Measurements from ENCODE around the gene TBC1D23. TPM values are rescaled to one million over a fixed set of nuclear protein-coding genes. Genes with fewer than 3 reads are reported as not detected.

Gene TBC1D23
- polyA plus RNA-seq, 1 experiment: 65.7 TPM

DNA sequence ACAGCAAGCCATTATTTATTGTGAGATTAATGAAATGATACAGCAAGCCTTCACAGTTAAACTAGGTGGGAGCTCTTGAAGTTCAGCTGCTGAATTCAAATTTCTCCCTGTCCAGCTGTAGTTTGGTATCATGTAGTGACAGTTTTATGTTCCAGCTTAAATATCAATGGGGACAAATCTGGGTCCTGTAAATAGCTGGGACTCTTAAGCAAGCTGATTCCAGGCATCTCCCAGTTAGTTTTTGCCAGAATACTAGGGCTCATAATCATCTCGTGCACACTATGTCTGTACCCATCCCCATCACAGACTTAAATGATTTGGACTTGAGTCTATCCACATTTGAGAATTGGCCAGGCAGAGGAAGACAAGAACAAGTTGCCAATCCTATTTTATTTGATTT lies 45.9 kb downstream of the TBC1D23 start:
- TF ChIP-seq, protein P1, sequence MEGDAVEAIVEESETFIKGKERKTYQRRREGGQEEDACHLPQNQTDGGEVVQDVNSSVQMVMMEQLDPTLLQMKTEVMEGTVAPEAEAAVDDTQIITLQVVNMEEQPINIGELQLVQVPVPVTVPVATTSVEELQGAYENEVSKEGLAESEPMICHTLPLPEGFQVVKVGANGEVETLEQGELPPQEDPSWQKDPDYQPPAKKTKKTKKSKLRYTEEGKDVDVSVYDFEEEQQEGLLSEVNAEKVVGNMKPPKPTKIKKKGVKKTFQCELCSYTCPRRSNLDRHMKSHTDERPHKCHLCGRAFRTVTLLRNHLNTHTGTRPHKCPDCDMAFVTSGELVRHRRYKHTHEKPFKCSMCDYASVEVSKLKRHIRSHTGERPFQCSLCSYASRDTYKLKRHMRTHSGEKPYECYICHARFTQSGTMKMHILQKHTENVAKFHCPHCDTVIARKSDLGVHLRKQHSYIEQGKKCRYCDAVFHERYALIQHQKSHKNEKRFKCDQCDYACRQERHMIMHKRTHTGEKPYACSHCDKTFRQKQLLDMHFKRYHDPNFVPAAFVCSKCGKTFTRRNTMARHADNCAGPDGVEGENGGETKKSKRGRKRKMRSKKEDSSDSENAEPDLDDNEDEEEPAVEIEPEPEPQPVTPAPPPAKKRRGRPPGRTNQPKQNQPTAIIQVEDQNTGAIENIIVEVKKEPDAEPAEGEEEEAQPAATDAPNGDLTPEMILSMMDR (IDR thresholded peaks at IDR 0.05; ENCODE audit: low read depth, low read length): no peak
- no peaks in the 10 kb centered on the region for H3K27me3 ChIP-seq (ENCODE audit: control insufficient read depth, insufficient read depth, low read length)
- ChIA-PET POLR2A (no interaction called here), CTCF (no interaction called here)
- no peak for DNase-seq (ENCODE audit: low read depth, low spot score)
- no peak overlapping the region for H3K27ac ChIP-seq (ENCODE audit: low read depth, low read length)
- no peak overlapping the region for H3K4me3 ChIP-seq (ENCODE audit: low read depth, low read length)
- H3K9me3 ChIP-seq (ENCODE audit: control insufficient read depth, insufficient read depth, low read length): no peaks in the 10 kb centered on the region

DNA sequence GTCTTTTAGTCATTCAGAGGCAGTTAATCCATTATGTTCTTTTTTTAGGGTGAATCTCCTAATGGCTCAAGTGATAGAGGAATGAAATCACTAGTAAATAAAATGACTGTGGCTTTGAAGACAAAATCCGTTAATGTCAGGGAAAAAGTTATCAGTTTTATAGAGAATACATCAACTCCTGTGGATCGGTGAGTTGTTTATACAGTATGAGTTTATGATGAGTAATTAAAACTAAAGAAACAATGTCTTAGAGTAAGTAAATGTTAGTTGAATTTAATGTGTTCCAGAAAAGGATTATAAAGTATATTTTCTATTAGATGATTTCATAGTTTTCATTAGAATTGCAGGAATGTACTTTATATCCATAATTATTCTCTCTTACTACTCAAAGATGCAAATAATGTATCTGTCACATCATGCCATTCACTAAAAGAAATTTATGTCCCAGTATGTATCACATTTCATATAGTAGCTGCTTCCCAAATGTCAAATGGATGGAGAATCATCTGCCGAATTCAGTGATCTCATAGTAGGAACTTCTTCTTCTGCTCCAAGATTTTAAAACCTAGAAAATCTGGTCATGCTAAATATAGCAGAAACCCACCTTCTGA lies 49.7 kb downstream of the TBC1D23 start:
- no peaks in the 10 kb centered on the region for H3K27me3 ChIP-seq (ENCODE audit: control insufficient read depth, insufficient read depth, low read length)
- no peak overlapping the region for H3K27ac ChIP-seq (ENCODE audit: low read depth, low read length)
- CTCF ChIA-PET: no interaction called here
- H3K9me3 ChIP-seq (ENCODE audit: control insufficient read depth, insufficient read depth, low read length): no peaks in the 10 kb centered on the region
- no peak overlapping the region for H3K4me3 ChIP-seq (ENCODE audit: low read depth, low read length)
- TF ChIP-seq, protein P1 (IDR thresholded peaks at IDR 0.05; ENCODE audit: low read depth, low read length): no peak
- no peak for DNase-seq (ENCODE audit: low read depth, low spot score)
- POLR2A ChIA-PET: no interaction called here

DNA sequence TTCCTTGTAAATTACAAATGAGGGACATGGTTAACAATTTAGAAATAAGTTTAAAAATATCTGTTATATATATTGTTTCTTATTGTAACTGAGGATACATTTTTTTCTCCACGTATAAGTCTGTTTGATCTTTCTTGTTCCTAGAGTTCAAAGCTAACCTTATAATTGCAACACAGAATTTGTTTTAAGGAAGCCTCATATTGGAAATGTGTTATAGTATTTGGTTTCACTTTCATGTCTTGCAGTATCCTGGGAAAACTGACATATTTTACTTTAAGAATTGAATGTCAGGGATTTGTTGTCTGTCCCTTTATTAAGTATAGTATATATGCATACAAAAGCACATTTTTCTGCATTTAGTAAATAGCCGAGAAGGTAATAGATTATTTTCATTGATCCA lies 50.2 kb downstream of the TBC1D23 start:
- Histone ChIP-seq H3K4me3 (ENCODE audit: low read depth, low read length) (no peak overlapping the region), H3K27ac (ENCODE audit: low read depth, low read length) (no peak overlapping the region), H3K27me3 (ENCODE audit: control insufficient read depth, insufficient read depth, low read length) (no peaks in the 10 kb centered on the region), H3K9me3 (ENCODE audit: control insufficient read depth, insufficient read depth, low read length) (no peaks in the 10 kb centered on the region)
- no peak for DNase-seq (ENCODE audit: low read depth, low spot score)
- POLR2A ChIA-PET: no interaction called here
- TF ChIP-seq, protein P1 (IDR thresholded peaks at IDR 0.05; ENCODE audit: low read depth, low read length): no peak
- CTCF ChIA-PET: no interaction called here

DNA sequence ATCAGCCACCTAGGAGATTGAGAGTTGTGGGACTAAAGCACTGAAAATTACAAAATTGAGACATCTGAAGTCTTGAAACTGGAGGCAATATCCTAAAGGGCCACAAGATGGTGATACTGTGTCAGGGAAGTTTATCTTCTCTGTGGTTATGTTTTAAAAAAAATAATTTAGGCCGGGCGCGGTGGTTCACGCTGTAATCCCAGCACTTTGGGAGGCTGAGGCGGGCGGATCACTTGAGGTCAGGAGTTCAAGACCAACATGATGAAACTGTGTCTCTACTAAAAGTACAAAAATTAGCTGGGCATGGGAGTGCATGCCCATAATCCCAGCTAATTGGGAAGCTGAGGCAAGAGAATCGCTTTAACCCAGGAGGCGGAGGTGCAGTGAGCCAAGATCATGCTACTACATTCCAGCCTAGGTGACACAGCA lies 55.9 kb downstream of the TBC1D23 start:
- Histone ChIP-seq H3K9me3 (ENCODE audit: control insufficient read depth, insufficient read depth, low read length) (no peaks in the 10 kb centered on the region), H3K27ac (ENCODE audit: low read depth, low read length) (no peak overlapping the region), H3K4me3 (ENCODE audit: low read depth, low read length) (no peak overlapping the region), H3K27me3 (ENCODE audit: control insufficient read depth, insufficient read depth, low read length) (no peaks in the 10 kb centered on the region)
- TF ChIP-seq, protein P1 (IDR thresholded peaks at IDR 0.05; ENCODE audit: low read depth, low read length): peak; percentile 75
- CTCF ChIA-PET: interaction anchor here (0.7 to 2.5 kb wide), 19 partner anchors 10 to 879 kb away, joined by 3 to 22 read pairs (median 5); partner anchors contain the start of gene LNP1
- POLR2A ChIA-PET: no interaction called here
- DNase-seq (ENCODE audit: low read depth, low spot score): peak; percentile 26

DNA sequence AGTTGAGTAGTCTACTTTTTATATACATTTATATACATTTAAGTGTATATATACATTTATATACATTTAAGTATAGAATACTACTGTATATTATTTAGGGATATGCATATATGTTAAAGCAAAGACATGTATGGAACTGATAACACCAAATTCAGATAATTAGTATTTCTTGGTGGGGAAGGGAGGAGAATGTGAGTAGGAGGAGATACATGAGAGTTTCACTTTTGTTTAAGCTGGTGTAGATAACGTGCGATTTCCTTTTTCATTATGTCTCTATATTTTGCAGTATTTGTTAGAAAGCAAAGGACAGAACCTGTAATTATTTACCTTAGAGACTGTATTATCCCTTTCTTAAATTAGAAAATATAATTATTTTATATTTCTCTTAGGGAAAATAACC lies 57.1 kb downstream of the TBC1D23 start:
- no peak for DNase-seq (ENCODE audit: low read depth, low spot score)
- H3K27ac ChIP-seq (ENCODE audit: low read depth, low read length): no peak overlapping the region
- ChIA-PET CTCF (interaction anchor here (1.4 to 2.5 kb wide), 2 partner anchors 27 to 486 kb away, joined by 3 to 22 read pairs; no protein-coding TSS in a partner anchor), POLR2A (no interaction called here)
- TF ChIP-seq, protein P1 (IDR thresholded peaks at IDR 0.05; ENCODE audit: low read depth, low read length): no peak
- H3K27me3 ChIP-seq (ENCODE audit: control insufficient read depth, insufficient read depth, low read length): no peaks in the 10 kb centered on the region
- H3K4me3 ChIP-seq (ENCODE audit: low read depth, low read length): no peak overlapping the region
- no peaks in the 10 kb centered on the region for H3K9me3 ChIP-seq (ENCODE audit: control insufficient read depth, insufficient read depth, low read length)

Data from AG04450 (cell line).